ENCODE data around the gene VAV3. TPM values are rescaled to one million over a fixed set of nuclear protein-coding genes. Genes with fewer than 3 reads are reported as not detected.

VAV3 gene
- total and polyA plus RNA-seq, 10 donors = 10.5 to 63.0 (median 38.8) TPM

DNA sequence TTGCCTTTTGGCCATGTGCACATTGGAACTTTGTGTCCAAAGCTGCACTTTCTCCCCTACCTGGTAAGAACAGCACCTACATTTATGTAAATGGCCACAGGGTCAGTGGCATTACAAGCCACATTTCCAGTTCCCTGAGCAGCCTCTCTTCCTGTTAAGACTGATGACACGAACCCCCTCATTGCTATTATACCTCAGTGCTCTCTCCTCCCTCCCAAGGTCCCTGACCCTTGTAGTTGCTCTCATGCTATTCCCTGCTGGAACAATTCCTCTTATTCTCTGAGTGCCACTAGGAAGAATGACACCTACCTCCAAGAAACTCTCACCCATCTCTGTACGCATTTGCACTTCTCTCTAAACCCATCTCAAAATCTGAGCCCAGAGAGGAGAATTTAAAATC, 14.9 kb upstream of the VAV3 start:
- Histone ChIP-seq H3K36me3 (no peaks in the 10 kb centered on the region), H3K9me3 (no peaks in the 10 kb centered on the region), H3K4me3 (no peak overlapping the region), H3K27ac (no peak overlapping the region), H3K27me3 (replicated peaks in 1 of 7) (no peaks in the 10 kb centered on the region), H3K4me1 (peaks cover 0 to 8% (median 0%) of the 10 kb centered on the region in 6 donors)
- DNase-seq = no peak
- intact Hi-C loops (cut with DNase I; ENCODE audit: low total_unique reads) = loop anchor here (10.0 kb wide), 1 partner anchor 65 kb away; no protein-coding TSS in a partner anchor
- 49 to 98% (median 92%) methylated on average over 1 to 2 of the region's 2 CpGs for WGBS, 5 donors
- no peak for TF ChIP-seq POLR2AphosphoS5 (IDR thresholded peaks at IDR 0.05)
- TF ChIP-seq, protein P1, sequence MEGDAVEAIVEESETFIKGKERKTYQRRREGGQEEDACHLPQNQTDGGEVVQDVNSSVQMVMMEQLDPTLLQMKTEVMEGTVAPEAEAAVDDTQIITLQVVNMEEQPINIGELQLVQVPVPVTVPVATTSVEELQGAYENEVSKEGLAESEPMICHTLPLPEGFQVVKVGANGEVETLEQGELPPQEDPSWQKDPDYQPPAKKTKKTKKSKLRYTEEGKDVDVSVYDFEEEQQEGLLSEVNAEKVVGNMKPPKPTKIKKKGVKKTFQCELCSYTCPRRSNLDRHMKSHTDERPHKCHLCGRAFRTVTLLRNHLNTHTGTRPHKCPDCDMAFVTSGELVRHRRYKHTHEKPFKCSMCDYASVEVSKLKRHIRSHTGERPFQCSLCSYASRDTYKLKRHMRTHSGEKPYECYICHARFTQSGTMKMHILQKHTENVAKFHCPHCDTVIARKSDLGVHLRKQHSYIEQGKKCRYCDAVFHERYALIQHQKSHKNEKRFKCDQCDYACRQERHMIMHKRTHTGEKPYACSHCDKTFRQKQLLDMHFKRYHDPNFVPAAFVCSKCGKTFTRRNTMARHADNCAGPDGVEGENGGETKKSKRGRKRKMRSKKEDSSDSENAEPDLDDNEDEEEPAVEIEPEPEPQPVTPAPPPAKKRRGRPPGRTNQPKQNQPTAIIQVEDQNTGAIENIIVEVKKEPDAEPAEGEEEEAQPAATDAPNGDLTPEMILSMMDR (IDR thresholded peaks at IDR 0.05 in 8 of 11, conservative IDR thresholded peaks at IDR 0.05 in 3 of 11) = no peak
- TF ChIP-seq POLR2A (IDR thresholded peaks at IDR 0.05) = no peak

DNA sequence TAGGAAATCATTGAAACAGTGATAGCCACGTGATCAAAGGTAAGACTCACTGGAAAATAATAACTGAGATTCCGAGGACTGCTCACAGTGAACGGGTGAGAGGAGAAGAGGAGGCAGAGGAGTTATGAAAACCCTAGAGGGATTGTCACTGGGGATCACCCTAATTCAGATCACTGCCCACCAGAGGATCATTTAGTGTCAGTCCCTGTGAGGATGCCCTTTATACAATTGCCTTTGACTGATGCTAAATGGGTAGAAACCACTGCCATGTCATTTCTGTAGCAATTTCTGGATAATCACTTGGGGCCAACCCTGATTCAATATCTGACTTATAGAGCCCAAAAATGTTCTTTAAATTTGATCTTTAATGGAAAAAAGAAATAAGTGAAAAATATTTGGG, 14.1 kb upstream of the VAV3 start:
- H3K4me1 ChIP-seq = peaks cover 0 to 8% (median 0%) of the 10 kb centered on the region in 6 donors
- no peak for TF ChIP-seq POLR2A (IDR thresholded peaks at IDR 0.05)
- no peak for TF ChIP-seq POLR2AphosphoS5 (IDR thresholded peaks at IDR 0.05)
- no peaks in the 10 kb centered on the region for H3K36me3 ChIP-seq
- H3K4me3 ChIP-seq = no peak overlapping the region
- no peaks in the 10 kb centered on the region for H3K27me3 ChIP-seq (replicated peaks in 1 of 7)
- WGBS, 5 donors = 83 to 90% (median 89%) methylated on average over 3 of the region's 3 CpGs
- H3K27ac ChIP-seq = no peak overlapping the region
- H3K9me3 ChIP-seq = no peaks in the 10 kb centered on the region
- intact Hi-C loops (cut with DNase I; ENCODE audit: low total_unique reads) = loop anchor here (10.0 kb wide), 1 partner anchor 66 kb away; no protein-coding TSS in a partner anchor
- DNase-seq = no peak

GRCh38 chr1:107976836-107977235, 11.9 kb upstream of the VAV3 start:
- intact Hi-C loops (cut with DNase I; ENCODE audit: low total_unique reads) = loop anchor here (10.0 kb wide), 1 partner anchor 68 kb away; no protein-coding TSS in a partner anchor
- Histone ChIP-seq H3K36me3 (no peaks in the 10 kb centered on the region), H3K27me3 (replicated peaks in 1 of 7) (no peaks in the 10 kb centered on the region), H3K9me3 (no peaks in the 10 kb centered on the region), H3K27ac (no peak overlapping the region), H3K4me3 (no peak overlapping the region), H3K4me1 (peaks cover 0 to 8% (median 0%) of the 10 kb centered on the region in 6 donors)
- 61 to 82% (median 71%) methylated on average over 3 of the region's 3 CpGs for WGBS, 5 donors
- DNase-seq = no peak
- TF ChIP-seq, protein P1 (IDR thresholded peaks at IDR 0.05 in 8 of 11, conservative IDR thresholded peaks at IDR 0.05 in 3 of 11) = no peak
- TF ChIP-seq POLR2AphosphoS5 (IDR thresholded peaks at IDR 0.05) (no peak), POLR2A (IDR thresholded peaks at IDR 0.05) (no peak)

DNA sequence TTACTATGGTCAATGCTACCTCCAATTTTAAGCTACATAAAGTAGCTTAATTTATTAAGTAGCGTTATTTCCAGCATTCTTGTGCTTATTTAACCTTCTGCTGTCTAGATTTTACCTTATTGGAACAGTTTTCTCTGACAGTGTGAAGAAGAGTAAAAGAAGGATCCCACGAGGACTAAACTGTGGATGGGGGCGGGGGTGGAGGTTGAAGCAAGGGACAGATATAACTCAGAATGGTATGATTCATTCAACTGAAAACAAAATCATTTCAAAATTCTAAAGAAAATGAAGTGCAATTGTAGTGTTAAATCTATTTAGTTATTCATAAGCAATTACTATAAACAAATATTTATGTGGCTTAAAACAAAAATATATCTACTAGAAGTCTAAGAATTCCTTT, 11.5 kb upstream of the VAV3 start:
- intact Hi-C loops (cut with DNase I; ENCODE audit: low total_unique reads) = loop anchor here (10.0 kb wide), 1 partner anchor 68 kb away; no protein-coding TSS in a partner anchor
- Histone ChIP-seq H3K27ac (no peak overlapping the region), H3K9me3 (no peaks in the 10 kb centered on the region), H3K4me3 (no peak overlapping the region), H3K4me1 (peaks cover 0 to 8% (median 0%) of the 10 kb centered on the region in 6 donors), H3K27me3 (replicated peaks in 1 of 7) (no peaks in the 10 kb centered on the region), H3K36me3 (no peaks in the 10 kb centered on the region)
- 71 to 89% (median 85%) methylated on average over 3 of the region's 3 CpGs for whole genome bisulfite sequencing, 5 donors
- no peak for DNase-seq
- TF ChIP-seq POLR2AphosphoS5 (IDR thresholded peaks at IDR 0.05) = no peak
- TF ChIP-seq, protein P1 (IDR thresholded peaks at IDR 0.05 in 8 of 11, conservative IDR thresholded peaks at IDR 0.05 in 3 of 11) = no peak
- no peak for TF ChIP-seq POLR2A (IDR thresholded peaks at IDR 0.05)

All from spleen (tissue), 11 donors.